ENCODE results near the gene AUH. TPM values are rescaled to one million over a fixed set of nuclear protein-coding genes. Genes with fewer than 3 reads are reported as not detected.
A peak's percentile ranks its signal among the peaks of the same experiment; 100 is the strongest.

AUH gene
- total RNA-seq (10 to 100 TPM; 19.1 to 29.0 (median 24.8) TPM), polyA plus RNA-seq (28.9 TPM)
- long read RNA-seq, donor 1, transcript AUH-202 (10 exons, 1,577 nt), result major isoform, 24 of 51 reads
- long read RNA-seq, donor 1, partial matches to known transcripts, result 20 of 51 reads
- long read RNA-seq, donor 1, other reads (novel, unspliced or antisense), result 7 of 51 reads
- long read RNA-seq, donor 2, transcript AUH-202 (10 exons, 1,577 nt), result major isoform, 16 of 25 reads
- long read RNA-seq, donor 2, partial matches to known transcripts, result 1 of 25 reads
- long read RNA-seq, donor 2, other reads (novel, unspliced or antisense), result 8 of 25 reads
- long read RNA-seq, donor 3, transcript AUH-202 (10 exons, 1,577 nt), result major isoform, 49 of 85 reads
- long read RNA-seq, donor 3, partial matches to known transcripts, result 4 of 85 reads
- long read RNA-seq, donor 3, other reads (novel, unspliced or antisense), result 32 of 85 reads
- long read RNA-seq, donor 4, transcript AUH-202 (10 exons, 1,577 nt), result major isoform, 12 of 18 reads
- long read RNA-seq, donor 4, partial matches to known transcripts, result 3 of 18 reads
- long read RNA-seq, donor 4, other reads (novel, unspliced or antisense), result 3 of 18 reads

- Histone ChIP-seq H3K4me1 (ENCODE audit: control insufficient read depth, insufficient read depth, low read length) (peaks cover 4% of the 10 kb centered on the region), H3K4me3 (ENCODE audit: low read length) (peak within 1 kb of the TSS; percentile 99), H3K9me3 (ENCODE audit: control insufficient read depth, low read length) (no peaks in the 10 kb centered on the region), H3K27me3 (ENCODE audit: control insufficient read depth, insufficient read depth) (no peaks in the 10 kb centered on the region), H3K27ac (ENCODE audit: low read length) (peak within 1 kb of the TSS; percentile 89)
- intact Hi-C loops (cut with DNase I), result loop anchor here in 2 of 4 donors (5.0 to 10.0 kb wide), 2 partner anchors 61 to 63 kb away; partner anchors contain the start of gene NFIL3 (in 2 of the 2)
- DNase-seq, result peak; percentile 88 to 95 (median 95)
- under 1% methylated on average over 82 of the region's 82 CpGs for WGBS
- peak; percentile 99 for ATAC-seq
Observed at GRCh38 chr9:91361291-91362050, at the start of gene AUH. TSS of gene AUH (minus strand) at chr9:91361918. CDS start at chr9:91361889, 29 bp downstream.

- Histone ChIP-seq H3K27me3 (ENCODE audit: control insufficient read depth, insufficient read depth) (no peaks in the 10 kb centered on the region), H3K9me3 (ENCODE audit: control insufficient read depth, low read length) (no peaks in the 10 kb centered on the region), H3K4me3 (ENCODE audit: low read length) (no peak overlapping the region), H3K4me1 (ENCODE audit: control insufficient read depth, insufficient read depth, low read length) (peaks cover 3% of the 10 kb centered on the region), H3K27ac (ENCODE audit: low read length) (no peak overlapping the region)
- intact Hi-C loops (cut with DNase I), result no loop called here
- DNase-seq (no peak), ATAC-seq (peak in 1 of 2 donors; percentile 39)
- WGBS, result 55% methylated on average over 5 of the region's 5 CpGs
Observed at GRCh38 chr9:91411096-91411771, 49.5 kb upstream of the AUH start.

GRCh38 chr9:91410161-91410560 is 48.4 kb upstream of the AUH start:
- H3K9me3 ChIP-seq (ENCODE audit: control insufficient read depth, low read length), result no peaks in the 10 kb centered on the region
- ATAC-seq, result no peak
- H3K4me1 ChIP-seq (ENCODE audit: control insufficient read depth, insufficient read depth, low read length), result peaks cover 1% of the 10 kb centered on the region
- intact Hi-C loops (cut with DNase I), result no loop called here
- H3K27me3 ChIP-seq (ENCODE audit: control insufficient read depth, insufficient read depth), result no peaks in the 10 kb centered on the region
- DNase-seq, result no peak
- H3K27ac ChIP-seq (ENCODE audit: low read length), result no peak overlapping the region
- no peak overlapping the region for H3K4me3 ChIP-seq (ENCODE audit: low read length)
- 86% methylated on average over 12 of the region's 12 CpGs for WGBS

- 97% methylated on average over 1 of the region's 1 CpG for WGBS
- H3K27ac ChIP-seq (ENCODE audit: low read length), result no peak overlapping the region
- intact Hi-C loops (cut with DNase I), result no loop called here
- peaks cover 1% of the 10 kb centered on the region for H3K4me1 ChIP-seq (ENCODE audit: control insufficient read depth, insufficient read depth, low read length)
- H3K9me3 ChIP-seq (ENCODE audit: control insufficient read depth, low read length), result no peaks in the 10 kb centered on the region
- no peak overlapping the region for H3K4me3 ChIP-seq (ENCODE audit: low read length)
- no peak for ATAC-seq
- DNase-seq, result no peak
- H3K27me3 ChIP-seq (ENCODE audit: control insufficient read depth, insufficient read depth), result no peaks in the 10 kb centered on the region
Observed at GRCh38 chr9:91408475-91408874, 46.8 kb upstream of the AUH start.

- 67% methylated on average over 12 of the region's 12 CpGs for WGBS
- intact Hi-C loops (cut with DNase I), result no loop called here
- Histone ChIP-seq H3K27ac (ENCODE audit: low read length) (peak overlapping the region; percentile 17), H3K4me3 (ENCODE audit: low read length) (no peak overlapping the region), H3K9me3 (ENCODE audit: control insufficient read depth, low read length) (no peaks in the 10 kb centered on the region), H3K27me3 (ENCODE audit: control insufficient read depth, insufficient read depth) (no peaks in the 10 kb centered on the region), H3K4me1 (ENCODE audit: control insufficient read depth, insufficient read depth, low read length) (peaks cover 1% of the 10 kb centered on the region)
- DNase-seq (no peak), ATAC-seq (peak; percentile 72 to 79)
Observed at GRCh38 chr9:91407580-91408318, 46.0 kb upstream of the AUH start.

- H3K9me3 ChIP-seq (ENCODE audit: control insufficient read depth, low read length), result no peaks in the 10 kb centered on the region
- peaks cover 1% of the 10 kb centered on the region for H3K4me1 ChIP-seq (ENCODE audit: control insufficient read depth, insufficient read depth, low read length)
- H3K27me3 ChIP-seq (ENCODE audit: control insufficient read depth, insufficient read depth), result no peaks in the 10 kb centered on the region
- ATAC-seq, result peak in 1 of 2 donors; percentile 33
- no peak for DNase-seq
- no peak overlapping the region for H3K4me3 ChIP-seq (ENCODE audit: low read length)
- intact Hi-C loops (cut with DNase I), result no loop called here
- no peak overlapping the region for H3K27ac ChIP-seq (ENCODE audit: low read length)
- WGBS, result 95% methylated on average over 25 of the region's 25 CpGs
Observed at GRCh38 chr9:91405343-91406077, 43.8 kb upstream of the AUH start.

GRCh38 chr9:91403665-91404543 is 42.2 kb upstream of the AUH start:
- Histone ChIP-seq H3K4me3 (ENCODE audit: low read length) (no peak overlapping the region), H3K27ac (ENCODE audit: low read length) (no peak overlapping the region), H3K27me3 (ENCODE audit: control insufficient read depth, insufficient read depth) (no peaks in the 10 kb centered on the region), H3K9me3 (ENCODE audit: control insufficient read depth, low read length) (no peaks in the 10 kb centered on the region), H3K4me1 (ENCODE audit: control insufficient read depth, insufficient read depth, low read length) (no peaks in the 10 kb centered on the region)
- DNase-seq (no peak), ATAC-seq (no peak)
- 88% methylated on average over 14 of the region's 14 CpGs for whole genome bisulfite sequencing
- intact Hi-C loops (cut with DNase I), result no loop called here

GRCh38 chr9:91398926-91399325 is 37.2 kb upstream of the AUH start:
- ATAC-seq (no peak), DNase-seq (no peak)
- no peaks in the 10 kb centered on the region for H3K4me1 ChIP-seq (ENCODE audit: control insufficient read depth, insufficient read depth, low read length)
- no peak overlapping the region for H3K27ac ChIP-seq (ENCODE audit: low read length)
- H3K27me3 ChIP-seq (ENCODE audit: control insufficient read depth, insufficient read depth), result no peaks in the 10 kb centered on the region
- WGBS, result 86% methylated on average over 3 of the region's 3 CpGs
- intact Hi-C loops (cut with DNase I), result no loop called here
- H3K9me3 ChIP-seq (ENCODE audit: control insufficient read depth, low read length), result no peaks in the 10 kb centered on the region
- no peak overlapping the region for H3K4me3 ChIP-seq (ENCODE audit: low read length)

Measured in right cardiac atrium (tissue), 5 donors.